K562 (cell line): Measurements from ENCODE around the gene PYM1. TPM values are rescaled to one million over a fixed set of nuclear protein-coding genes. Genes with fewer than 3 reads are reported as not detected.

Experiments used
- CCAR2 ChIP-seq: fragments of 200-400 bp; formaldehyde crosslinking; IDR thresholded peaks from 2 replicates; pipeline ENCODE4 v1.6.1; 2017; ENCODE audit warnings: mild to moderate bottlenecking, low read depth, low read length
- ELK1 ChIP-seq: sonication (generic); formaldehyde crosslinking; IDR thresholded peaks from 2 replicates; pipeline ENCODE4 v1.8.1; 2022; ENCODE audit warnings: missing genetic modification reagents
- ESRRA ChIP-seq: fragments of 450-650 bp; IDR thresholded peaks from 2 replicates; pipeline ENCODE4 v1.6.1; 2014; ENCODE audit warnings: low read depth, mild to moderate bottlenecking, moderate library complexity, borderline replicate concordance
- ETS1 ChIP-seq: conservative IDR thresholded peaks from 2 replicates; pipeline ENCODE4 v1.6.1; 2011; ENCODE audit warnings: low read depth, mild to moderate bottlenecking, low read length; ENCODE audit not compliant: control insufficient read depth
- PTBP1 ChIP-seq: fragments of 200-400 bp; formaldehyde crosslinking; IDR thresholded peaks from 2 replicates; pipeline ENCODE4 v1.6.1; 2017; ENCODE audit warnings: low read depth, low read length
- RCOR1 ChIP-seq, 2 experiments: IDR thresholded peaks; 2 replicates each; pipeline ENCODE4 v1.6.1; 2012; ENCODE audit warnings: low read depth in 2 of 2, low read length in 2 of 2, borderline replicate concordance in 1 of 2, improper control_type of control experiment in 1 of 2
- SMARCA5 ChIP-seq: fragments of 450-650 bp; IDR thresholded peaks from 2 replicates; pipeline ENCODE4 v1.6.1; 2016
- SOX6 ChIP-seq: fragments of 450-650 bp; IDR thresholded peaks from 2 replicates; pipeline ENCODE4 v1.6.1; 2014; ENCODE audit warnings: mild to moderate bottlenecking
- ZBTB49 ChIP-seq: sonication (generic); formaldehyde crosslinking; IDR thresholded peaks from 2 replicates; pipeline ENCODE4 v1.8.0; 2022; ENCODE audit warnings: missing genetic modification reagents, mild to moderate bottlenecking, borderline replicate concordance
- polyA plus RNA-seq, 8 experiments: library from polyadenylated mRNA; depleted of rRNA in 4 of 8; stranded (reverse) in 5 of 8; unstranded in 3 of 8; fragments of >200 nt; fragmentation: Nextera tagmentation in 2 of 8; fragmentation: Illumina TruSeq in 1 of 8; extraction: Ambion mirVana in 2 of 8; extraction: Trizol in 1 of 8; gene quantifications; 2 replicates each; pipeline versions ENCODE4 v1.2.1 to v1.2.3, GENCODE V29; 2011 to 2014; ENCODE audit warnings: inconsistent platforms in 1 of 8, missing spikeins in 1 of 8
- total RNA-seq, 7 experiments: library from RNA; depleted of rRNA in 6 of 7; stranded (reverse); fragments of >200 nt in 6 of 7; fragmentation: Illumina TruSeq in 2 of 7; extraction: Trizol in 2 of 7; gene quantifications; 2 replicates each; pipeline versions ENCODE4 v1.2.1 to v1.2.3, GENCODE V29; 2011 to 2021; ENCODE audit warnings: low replicate concordance in 1 of 7
- TF ChIP-seq, protein P1 (sequence below), 2 experiments: IDR thresholded peaks in 1 of 2; conservative IDR thresholded peaks in 1 of 2; 2 replicates each; pipeline ENCODE4 v1.6.1; 2016; ENCODE audit warnings: low read depth in 2 of 2, mild to moderate bottlenecking in 1 of 2, missing compliant biosample characterization in 1 of 2, missing genetic modification characterization in 1 of 2, moderate library complexity in 1 of 2
- TF ChIP-seq, protein P2 (sequence below): fragments of 250-450 bp; sonication (Bioruptor Pico); IDR thresholded peaks from 2 replicates; pipeline ENCODE4 v1.5.0; 2021
- TF ChIP-seq, protein P3 (sequence below): fragments of 250-450 bp; sonication (Bioruptor Pico); IDR thresholded peaks from 2 replicates; pipeline ENCODE4 v1.4.0; 2020; ENCODE audit warnings: mild to moderate bottlenecking, moderate library complexity

PYM1 gene
- total and polyA plus RNA-seq, 9 of the 15 experiments (the other 6 are each of a cell fraction or from before 2014, with no cell fraction given), result 29.0 to 51.3 (median 34.1) TPM

- TF ChIP-seq ZBTB49 (CRISPR knock-in tag) (no peak), SMARCA5 (no peak), RCOR1 (IDR thresholded peaks at IDR 0.05; ENCODE audit: borderline replicate concordance in 1 of 2, low read depth in 2 of 2, low read length in 2 of 2) (no peak), PTBP1 (no peak), ETS1 (no peak), SOX6 (no peak), ESRRA (no peak), CCAR2 (no peak), ELK1 (CRISPR knock-in tag) (no peak)
- TF ChIP-seq, protein P1, sequence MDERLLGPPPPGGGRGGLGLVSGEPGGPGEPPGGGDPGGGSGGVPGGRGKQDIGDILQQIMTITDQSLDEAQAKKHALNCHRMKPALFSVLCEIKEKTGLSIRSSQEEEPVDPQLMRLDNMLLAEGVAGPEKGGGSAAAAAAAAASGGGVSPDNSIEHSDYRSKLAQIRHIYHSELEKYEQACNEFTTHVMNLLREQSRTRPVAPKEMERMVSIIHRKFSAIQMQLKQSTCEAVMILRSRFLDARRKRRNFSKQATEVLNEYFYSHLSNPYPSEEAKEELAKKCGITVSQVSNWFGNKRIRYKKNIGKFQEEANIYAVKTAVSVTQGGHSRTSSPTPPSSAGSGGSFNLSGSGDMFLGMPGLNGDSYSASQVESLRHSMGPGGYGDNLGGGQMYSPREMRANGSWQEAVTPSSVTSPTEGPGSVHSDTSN (CRISPR knock-in tag; IDR thresholded peaks at IDR 0.05; ENCODE audit: low read depth), result no peak
- TF ChIP-seq, protein P1 (tag; conservative IDR thresholded peaks at IDR 0.05; ENCODE audit: low read depth), result no peak
- TF ChIP-seq, protein P2, sequence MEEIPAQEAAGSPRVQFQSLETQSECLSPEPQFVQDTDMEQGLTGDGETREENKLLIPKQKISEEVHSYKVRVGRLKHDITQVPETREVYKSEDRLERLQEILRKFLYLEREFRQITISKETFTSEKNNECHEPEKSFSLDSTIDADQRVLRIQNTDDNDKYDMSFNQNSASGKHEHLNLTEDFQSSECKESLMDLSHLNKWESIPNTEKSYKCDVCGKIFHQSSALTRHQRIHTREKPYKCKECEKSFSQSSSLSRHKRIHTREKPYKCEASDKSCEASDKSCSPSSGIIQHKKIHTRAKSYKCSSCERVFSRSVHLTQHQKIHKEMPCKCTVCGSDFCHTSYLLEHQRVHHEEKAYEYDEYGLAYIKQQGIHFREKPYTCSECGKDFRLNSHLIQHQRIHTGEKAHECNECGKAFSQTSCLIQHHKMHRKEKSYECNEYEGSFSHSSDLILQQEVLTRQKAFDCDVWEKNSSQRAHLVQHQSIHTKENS (CRISPR knock-in tag), result no peak
- TF ChIP-seq, protein P3, sequence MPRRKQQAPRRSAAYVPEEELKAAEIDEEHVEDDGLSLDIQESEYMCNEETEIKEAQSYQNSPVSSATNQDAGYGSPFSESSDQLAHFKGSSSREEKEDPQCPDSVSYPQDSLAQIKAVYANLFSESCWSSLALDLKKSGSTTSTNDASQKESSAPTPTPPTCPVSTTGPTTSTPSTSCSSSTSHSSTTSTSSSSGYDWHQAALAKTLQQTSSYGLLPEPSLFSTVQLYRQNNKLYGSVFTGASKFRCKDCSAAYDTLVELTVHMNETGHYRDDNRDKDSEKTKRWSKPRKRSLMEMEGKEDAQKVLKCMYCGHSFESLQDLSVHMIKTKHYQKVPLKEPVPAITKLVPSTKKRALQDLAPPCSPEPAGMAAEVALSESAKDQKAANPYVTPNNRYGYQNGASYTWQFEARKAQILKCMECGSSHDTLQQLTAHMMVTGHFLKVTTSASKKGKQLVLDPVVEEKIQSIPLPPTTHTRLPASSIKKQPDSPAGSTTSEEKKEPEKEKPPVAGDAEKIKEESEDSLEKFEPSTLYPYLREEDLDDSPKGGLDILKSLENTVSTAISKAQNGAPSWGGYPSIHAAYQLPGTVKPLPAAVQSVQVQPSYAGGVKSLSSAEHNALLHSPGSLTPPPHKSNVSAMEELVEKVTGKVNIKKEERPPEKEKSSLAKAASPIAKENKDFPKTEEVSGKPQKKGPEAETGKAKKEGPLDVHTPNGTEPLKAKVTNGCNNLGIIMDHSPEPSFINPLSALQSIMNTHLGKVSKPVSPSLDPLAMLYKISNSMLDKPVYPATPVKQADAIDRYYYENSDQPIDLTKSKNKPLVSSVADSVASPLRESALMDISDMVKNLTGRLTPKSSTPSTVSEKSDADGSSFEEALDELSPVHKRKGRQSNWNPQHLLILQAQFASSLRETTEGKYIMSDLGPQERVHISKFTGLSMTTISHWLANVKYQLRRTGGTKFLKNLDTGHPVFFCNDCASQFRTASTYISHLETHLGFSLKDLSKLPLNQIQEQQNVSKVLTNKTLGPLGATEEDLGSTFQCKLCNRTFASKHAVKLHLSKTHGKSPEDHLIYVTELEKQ (CRISPR knock-in tag), result no peak
Observed at GRCh38 chr12:55930771-55931316, 3.1 kb upstream of the PYM1 start, which contains the start of gene DGKA (continued).
